KOPT-K1 (cell line): ENCODE measurements around the gene EMID1.

Experiments used
- H3K27ac ChIP-seq: fragments of 200-600 bp; sonication (generic); 2 replicates; pipeline ENCODE4 v1.5.1; 2016; ENCODE audit warnings: antibody characterized with exemption, mild to moderate bottlenecking, low read depth, low read length; ENCODE audit not compliant: poor library complexity, severe bottlenecking
- H3K36me3 ChIP-seq: fragments of 200-600 bp; sonication (generic); 2 replicates; pipeline ENCODE4 v1.5.1; 2017; ENCODE audit warnings: antibody characterized with exemption, mild to moderate bottlenecking, low read length, moderate library complexity; ENCODE audit not compliant: insufficient read depth
- H3K9me3 ChIP-seq: fragments of 200-600 bp; sonication (generic); 2 replicates; pipeline ENCODE4 v1.5.1; 2017; ENCODE audit warnings: antibody characterized with exemption, low read length, mild to moderate bottlenecking; ENCODE audit not compliant: insufficient read depth, poor library complexity, severe bottlenecking

Gene EMID1

GRCh38 chr22:29292379-29292778 is 86.7 kb downstream of the EMID1 start:
- Histone ChIP-seq H3K36me3 (peaks cover 100% of the 10 kb centered on the region), H3K9me3 (no peaks in the 10 kb centered on the region), H3K27ac (no peak overlapping the region)

GRCh38 chr22:29298641-29299040 is 92.9 kb downstream of the EMID1 start:
- Histone ChIP-seq H3K9me3 (no peaks in the 10 kb centered on the region), H3K36me3 (peaks cover 83% of the 10 kb centered on the region), H3K27ac (no peak overlapping the region)

- Histone ChIP-seq H3K9me3 (no peaks in the 10 kb centered on the region), H3K27ac (no peak overlapping the region), H3K36me3 (peaks cover 76% of the 10 kb centered on the region)
Observed at GRCh38 chr22:29299136-29299900, 93.6 kb downstream of the EMID1 start.

- Histone ChIP-seq H3K36me3 (peaks cover 65% of the 10 kb centered on the region), H3K27ac (no peak overlapping the region)
Observed at GRCh38 chr22:29300467-29300806, 94.7 kb downstream of the EMID1 start.

GRCh38 chr22:29300807-29301601 is 95.3 kb downstream of the EMID1 start:
- Histone ChIP-seq H3K27ac (no peak overlapping the region), H3K36me3 (peaks cover 59% of the 10 kb centered on the region), H3K9me3 (no peaks in the 10 kb centered on the region)

More at GRCh38 chr22:29300467-29300806, 94.7 kb downstream of the EMID1 start:
- H3K9me3 ChIP-seq: no peaks in the 10 kb centered on the region

GRCh38 chr22:29301716-29302401 is 96.2 kb downstream of the EMID1 start:
- H3K27ac ChIP-seq: no peak overlapping the region
- H3K9me3 ChIP-seq: no peaks in the 10 kb centered on the region
- peaks cover 50% of the 10 kb centered on the region for H3K36me3 ChIP-seq

- Histone ChIP-seq H3K27ac (no peak overlapping the region), H3K9me3 (no peaks in the 10 kb centered on the region), H3K36me3 (peaks cover 46% of the 10 kb centered on the region)
Observed at GRCh38 chr22:29302402-29302680, 96.6 kb downstream of the EMID1 start.

GRCh38 chr22:29302681-29303465 is 97.2 kb downstream of the EMID1 start:
- Histone ChIP-seq H3K9me3 (no peaks in the 10 kb centered on the region), H3K27ac (no peak overlapping the region), H3K36me3 (peaks cover 40% of the 10 kb centered on the region)

GRCh38 chr22:29305836-29306174 is 100.1 kb downstream of the EMID1 start:
- Histone ChIP-seq H3K9me3 (no peaks in the 10 kb centered on the region), H3K36me3 (peaks cover 11% of the 10 kb centered on the region), H3K27ac (no peak overlapping the region)

- Histone ChIP-seq H3K9me3 (no peaks in the 10 kb centered on the region), H3K36me3 (peaks cover 6% of the 10 kb centered on the region; the same call in 1 of the 2 replicates), H3K27ac (peak within 1 kb of the TSS; percentile 22)
Observed at GRCh38 chr22:29306175-29306834, 100.6 kb downstream of the EMID1 start, which contains the start of gene GAS2L1. Gene GAS2L1, plus strand, starts transcription at chr22:29306650. Its CDS starts 1,456 bp downstream, at chr22:29308106.

- no peaks in the 10 kb centered on the region for H3K9me3 ChIP-seq
- peak overlapping the region; percentile 22 for H3K27ac ChIP-seq
- H3K36me3 ChIP-seq: no peaks in the 10 kb centered on the region
Observed at GRCh38 chr22:29306835-29307595, 101.3 kb downstream of the EMID1 start.

GRCh38 chr22:29307596-29308147 is 102.0 kb downstream of the EMID1 start:
- Histone ChIP-seq H3K36me3 (no peaks in the 10 kb centered on the region), H3K9me3 (no peaks in the 10 kb centered on the region), H3K27ac (no peak overlapping the region)

GRCh38 chr22:29308148-29308790 is 102.6 kb downstream of the EMID1 start:
- no peaks in the 10 kb centered on the region for H3K9me3 ChIP-seq
- no peaks in the 10 kb centered on the region for H3K36me3 ChIP-seq
- H3K27ac ChIP-seq: peak overlapping the region; percentile 21
